AG04450 (cell line): ENCODE data around the gene PDK1. TPM values are rescaled to one million over a fixed set of nuclear protein-coding genes. Genes with fewer than 3 reads are reported as not detected.
"Not testable (repeated sequence)": the region's sequence is repeated elsewhere in the genome, so short reads cannot be mapped to it uniquely, and the experiment has no call there.

ENCODE experiments used
- CTCF ChIA-PET: fragments of 300-600, 350-600 bp; formaldehyde crosslinking; extraction: SDS; loops from one replicate; lab custom pipeline; 2022; ENCODE audit warnings: antibody characterized with exemption, inconsistent platforms; lab: Charles Lee
- POLR2A ChIA-PET: fragments of 350-600 bp; formaldehyde crosslinking; extraction: SDS; loops from one replicate; lab custom pipeline; 2021; ENCODE audit warnings: antibody characterized with exemption, inconsistent platforms; lab: Yijun Ruan, JAX
- DNase-seq: peaks from one replicate; pipeline ENCODE4 v3.0.0-alpha.2; 2011; ENCODE audit warnings: low read depth, low spot score
- H3K27ac ChIP-seq: one replicate; pipeline ENCODE4 v1.5.1; 2012; ENCODE audit warnings: low read depth, low read length, control low read depth
- H3K27me3 ChIP-seq: one replicate; pipeline ENCODE4 v1.6.0; 2012; ENCODE audit warnings: low read length; ENCODE audit not compliant: control insufficient read depth, insufficient read depth
- H3K4me3 ChIP-seq: 2 replicates; pipeline ENCODE4 v1.5.1; 2011; ENCODE audit warnings: mild to moderate bottlenecking, low read depth, low read length, control low read depth
- H3K9me3 ChIP-seq: 2 replicates; pipeline ENCODE4 v1.5.1; 2012; ENCODE audit warnings: low read length; ENCODE audit not compliant: control insufficient read depth, insufficient read depth
- CTCF ChIP-seq: IDR thresholded peaks from 2 replicates; pipeline ENCODE4 v1.5.1; 2011; ENCODE audit warnings: low read depth, low read length, control low read depth, inconsistent platforms
- polyA plus RNA-seq: library from polyadenylated mRNA; depleted of rRNA; stranded (reverse); fragments of >200 nt; gene quantifications from 2 replicates; pipeline ENCODE4 v1.2.3, GENCODE V29; 2011

The PDK1 gene
- polyA plus RNA-seq, 1 experiment = 32.8 TPM

GRCh38 chr2:172539767-172540166 lies 16.1 kb upstream of the PDK1 start:
- POLR2A ChIA-PET = interaction anchor here (0.7 kb wide), 1 partner anchor 73 kb away, joined by 5 read pairs; no protein-coding TSS in a partner anchor
- Histone ChIP-seq H3K9me3 (peaks cover 22% of the 10 kb centered on the region), H3K27me3 (no peaks in the 10 kb centered on the region), H3K27ac (no peak overlapping the region), H3K4me3 (no peak overlapping the region)
- CTCF ChIA-PET = no interaction called here
- no peak for TF ChIP-seq CTCF
- no peak for DNase-seq

DNA sequence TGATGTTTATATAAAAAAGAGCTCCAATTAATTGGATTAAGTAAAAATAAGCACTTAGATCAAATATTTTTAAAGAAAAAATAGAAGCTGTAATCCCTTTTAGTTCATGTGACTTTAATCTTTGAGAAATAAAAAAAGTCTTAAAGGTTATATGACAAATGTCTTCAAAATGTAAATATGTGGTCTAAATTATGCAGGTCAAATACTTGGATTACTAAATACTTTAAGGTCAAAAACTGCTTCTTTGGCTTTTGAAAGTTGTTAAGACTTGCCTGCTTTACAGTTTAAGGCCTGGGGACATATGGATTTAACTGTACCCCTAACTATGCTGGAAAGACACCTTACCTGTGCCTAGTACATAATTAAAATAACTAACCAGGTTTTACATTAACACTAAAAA lies 15.5 kb upstream of the PDK1 start:
- CTCF ChIA-PET = no interaction called here

DNA sequence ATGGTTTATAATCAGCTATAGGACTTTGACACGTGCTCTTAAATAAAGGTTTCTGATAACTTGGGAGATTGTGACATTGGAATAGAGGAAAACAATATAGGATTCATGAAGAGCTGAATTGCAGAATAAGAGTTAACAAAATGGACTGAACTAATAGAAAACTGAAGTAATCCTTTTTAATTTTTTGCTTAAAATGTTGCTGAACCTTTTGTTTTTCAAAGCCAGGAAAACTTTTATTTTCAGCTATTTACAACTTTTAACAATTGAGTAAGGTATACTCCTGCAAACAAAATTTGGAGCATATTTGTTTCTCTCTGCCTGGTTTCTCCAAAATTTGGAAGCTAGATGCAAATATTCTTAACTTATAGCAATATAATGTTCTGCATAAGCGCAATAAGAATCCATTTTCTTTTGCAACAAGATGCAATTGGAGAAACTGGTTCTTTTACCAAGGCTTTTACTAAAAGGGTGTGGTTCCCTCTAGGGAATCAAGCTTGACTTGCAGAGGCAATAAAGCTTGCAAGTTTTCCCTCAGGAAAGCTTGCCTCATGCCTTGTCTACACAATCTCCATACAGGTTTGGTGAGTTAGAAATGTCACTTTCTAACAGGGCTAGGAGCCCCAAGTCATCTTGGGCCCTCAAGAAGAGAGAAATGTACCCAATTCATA lies 10.3 kb upstream of the PDK1 start:
- Histone ChIP-seq H3K9me3 (peaks cover 14% of the 10 kb centered on the region), H3K27me3 (no peaks in the 10 kb centered on the region), H3K4me3 (no peak overlapping the region), H3K27ac (no peak overlapping the region)
- ChIA-PET POLR2A (interaction anchor here (0.7 kb wide), 1 partner anchor 118 kb away, joined by 3 read pairs; the partner anchor contains the start of gene ITGA6), CTCF (no interaction called here)
- no peak for DNase-seq
- TF ChIP-seq CTCF = no peak

More for the DNA sequence above, 15.5 kb upstream of the PDK1 start:
- DNase-seq = no peak
- POLR2A ChIA-PET = interaction anchor here (0.7 kb wide), 2 partner anchors 72 to 84 kb away, joined by 3 to 5 read pairs; no protein-coding TSS in a partner anchor
- Histone ChIP-seq H3K27me3 (no peaks in the 10 kb centered on the region), H3K27ac (no peak overlapping the region), H3K9me3 (peaks cover 22% of the 10 kb centered on the region), H3K4me3 (no peak overlapping the region)
- TF ChIP-seq CTCF = no peak

GRCh38 chr2:172549131-172549530 lies 6.8 kb upstream of the PDK1 start:
- H3K27ac ChIP-seq = no peak overlapping the region
- TF ChIP-seq CTCF = no peak
- H3K27me3 ChIP-seq = no peaks in the 10 kb centered on the region
- no peak for DNase-seq
- H3K4me3 ChIP-seq = no peak overlapping the region
- ChIA-PET CTCF (no interaction called here), POLR2A (no interaction called here)
- peaks cover 11% of the 10 kb centered on the region for H3K9me3 ChIP-seq

- POLR2A ChIA-PET = not testable (repeated sequence)
Observed at GRCh38 chr2:172549802-172550201, 6.1 kb upstream of the PDK1 start.

More at GRCh38 chr2:172549802-172550201, 6.1 kb upstream of the PDK1 start:
- CTCF ChIA-PET, H3K9me3 ChIP-seq, DNase-seq, H3K27ac ChIP-seq, H3K27me3 ChIP-seq, H3K4me3 ChIP-seq: not testable (repeated sequence)
